GM19463 (cell line): ENCODE results near the gene ADAD1.

Source experiments
- ATAC-seq: cut with Tn5 transposase; IDR thresholded peaks from one replicate; pipeline ENCODE4 v1.9.1; 2021; ENCODE audit warnings: mild to moderate bottlenecking, moderate library complexity; ENCODE audit not compliant: unreplicated experiment

ADAD1 gene

DNA sequence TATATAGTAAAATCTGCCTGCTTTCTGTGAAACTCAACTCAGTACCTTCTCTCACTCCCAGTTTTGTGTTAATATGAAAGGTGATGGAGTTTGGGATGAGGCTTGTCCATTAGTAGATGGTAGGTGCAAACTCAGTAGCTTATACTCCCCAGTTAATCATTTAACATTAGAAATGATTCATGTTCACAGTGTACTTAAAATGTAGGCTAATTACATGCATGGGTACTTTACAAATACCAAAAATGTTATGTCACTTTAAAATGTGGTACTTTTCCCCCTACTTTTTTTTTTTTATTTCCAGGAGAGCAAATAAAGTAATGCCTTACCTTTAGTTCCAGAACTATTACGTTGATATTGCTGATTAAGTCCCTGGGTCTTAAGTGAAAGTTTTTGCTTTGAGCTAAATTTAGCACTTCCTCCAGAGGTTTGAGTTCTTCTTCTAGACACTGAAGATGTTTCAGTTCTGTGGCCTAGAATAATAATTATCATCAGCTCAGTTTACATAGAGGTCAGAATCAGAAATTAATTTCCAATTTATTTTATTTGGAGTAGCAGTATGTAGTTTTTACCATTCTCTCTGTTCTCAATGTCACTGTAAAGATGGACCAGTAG, 74.7 kb downstream of the ADAD1 start:
- ATAC-seq, result no peak

DNA sequence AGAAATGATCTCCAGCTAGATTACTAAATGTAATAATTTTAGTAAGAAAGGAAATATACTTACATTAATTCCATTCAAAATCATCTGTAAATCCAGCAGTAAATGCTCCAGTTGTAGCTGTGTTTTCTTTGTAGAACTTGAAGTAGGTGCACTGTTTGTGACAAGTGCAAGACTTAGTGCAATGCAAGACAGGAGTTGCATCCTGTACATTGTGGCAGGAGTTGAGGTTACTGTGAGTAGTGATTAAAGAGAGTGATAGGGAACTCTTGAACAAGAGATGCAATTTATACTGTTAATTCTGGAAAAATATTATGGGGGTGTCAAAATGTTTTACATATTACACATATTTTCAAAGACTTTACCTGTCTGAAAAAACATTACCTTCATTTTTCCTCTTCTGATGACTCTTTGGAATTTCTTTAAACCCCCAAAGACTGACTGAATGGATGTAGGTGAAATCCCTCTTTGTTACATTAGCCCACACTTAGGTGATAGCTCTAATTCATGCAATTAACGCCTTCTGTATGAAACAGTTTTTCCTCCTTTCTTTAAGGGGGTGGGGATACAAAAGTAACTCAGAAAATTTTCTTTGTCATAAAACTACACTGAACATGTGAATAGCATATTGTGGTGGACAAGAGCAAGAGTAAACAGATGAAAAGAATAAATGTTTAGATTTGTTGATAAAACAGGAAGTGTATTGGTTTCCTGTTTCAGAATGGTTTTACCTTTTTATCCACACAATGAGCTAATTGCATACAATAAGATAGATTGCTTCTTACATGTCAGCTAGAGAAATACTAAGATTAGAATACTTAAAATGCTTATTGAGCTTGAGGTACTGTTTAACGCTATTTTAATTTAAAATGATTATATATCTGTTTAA, 77.7 kb downstream of the ADAD1 start, which contains the start of gene IL2:
IL2 (minus strand) TSS at position 495 of the 886 bp plus-strand sequence; CDS start at position 210, 285 bp downstream.
- ATAC-seq, result no peak

DNA sequence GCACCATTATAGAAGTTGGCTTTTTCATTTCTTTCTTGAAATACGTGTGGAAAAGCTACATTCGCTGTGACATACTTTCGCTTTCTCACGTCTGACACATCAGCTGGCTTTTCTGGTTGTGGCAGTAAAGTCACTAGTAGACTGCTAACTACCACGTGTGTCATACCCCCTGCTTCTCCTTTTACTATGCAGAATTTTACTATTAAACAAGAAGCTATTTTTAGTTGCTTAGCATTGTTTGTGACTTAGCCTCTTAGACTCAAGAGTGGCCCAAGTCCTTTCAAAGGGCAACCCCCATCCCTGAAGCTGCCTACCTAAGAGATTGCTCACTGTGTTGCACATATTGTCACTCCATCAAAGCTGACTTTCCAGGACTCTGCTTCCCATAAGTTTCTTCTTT, 79.8 kb downstream of the ADAD1 start:
- peak; percentile 77 for ATAC-seq

DNA sequence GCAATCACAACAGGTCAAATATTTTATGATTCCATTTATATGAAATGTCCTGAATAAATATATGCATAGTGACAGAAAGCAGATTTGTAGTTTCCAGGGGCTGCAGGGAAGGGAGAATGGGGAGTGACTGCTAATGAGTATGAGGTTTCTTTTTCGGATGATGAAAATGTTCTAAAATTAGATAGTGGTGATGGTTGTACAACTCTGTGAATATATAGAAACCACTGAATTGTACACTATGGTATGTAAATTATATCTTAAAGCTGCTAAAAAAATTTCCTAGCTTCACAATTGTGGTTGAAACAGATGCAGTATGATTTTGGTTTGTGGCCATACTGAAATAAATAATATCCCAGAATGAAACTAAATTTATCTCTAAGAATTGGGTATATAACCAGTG, 90.6 kb downstream of the ADAD1 start:
- no peak for ATAC-seq

DNA sequence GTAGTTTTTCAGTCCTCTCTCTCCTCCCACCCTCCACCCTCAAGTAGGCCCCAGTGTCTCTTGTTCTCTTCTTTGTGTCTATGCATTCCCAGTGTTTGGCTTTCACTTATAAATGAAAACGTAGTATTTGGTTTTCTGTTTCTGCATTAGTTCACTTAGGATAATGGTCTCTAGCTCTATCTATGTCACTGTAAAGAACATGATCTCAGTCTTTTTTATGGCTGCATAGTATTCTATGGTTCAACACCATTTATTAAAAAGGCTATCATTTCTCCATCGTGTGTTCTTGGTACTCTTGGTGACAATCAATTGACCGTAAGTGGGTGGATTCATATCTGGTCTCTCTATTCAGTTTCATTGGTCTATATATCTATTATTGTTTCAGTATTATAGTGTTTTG, 96.4 kb downstream of the ADAD1 start:
- no peak for ATAC-seq

DNA sequence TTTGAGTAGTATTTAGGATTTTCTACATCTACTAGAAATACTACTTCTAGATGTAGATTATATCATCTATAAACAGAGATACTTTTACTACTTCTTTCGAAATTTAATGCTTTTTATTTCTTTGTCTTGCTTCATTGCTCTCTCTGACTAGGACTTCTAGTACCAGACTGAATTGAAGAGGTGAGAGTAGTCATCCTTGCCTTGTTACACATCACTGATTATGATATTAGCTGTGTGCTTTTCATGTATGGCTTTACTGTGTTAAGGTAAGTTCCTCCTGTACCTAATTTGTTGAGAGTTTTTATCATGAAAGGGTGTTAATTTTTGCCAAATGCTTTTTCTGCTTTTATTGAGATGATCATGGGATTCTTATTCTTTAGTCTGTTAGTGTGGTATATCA, 97.3 kb downstream of the ADAD1 start:
- ATAC-seq, result no peak

DNA sequence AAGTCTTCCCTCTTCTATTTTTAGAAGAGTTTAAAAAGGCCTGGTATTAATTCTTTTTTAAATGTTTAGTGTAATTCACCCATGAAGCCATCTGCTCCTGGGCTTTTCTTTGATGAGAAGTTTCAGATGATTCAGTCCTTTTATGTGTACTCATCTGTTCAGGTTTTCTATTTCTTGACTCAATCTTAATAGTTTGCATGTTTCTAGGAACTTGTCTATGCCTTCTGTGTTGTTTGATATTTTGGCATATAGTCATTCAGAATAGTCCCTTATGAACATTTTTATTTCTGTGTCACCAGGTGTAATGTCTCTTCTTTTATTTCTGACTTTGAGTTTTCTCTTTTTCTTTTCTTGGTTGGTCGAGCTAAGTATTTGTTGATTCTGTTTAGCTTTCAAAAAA, 97.9 kb downstream of the ADAD1 start:
- no peak for ATAC-seq
